HL-60 (cell line): ENCODE data around the gene TNIP3.

Experiments used
- CTCF ChIP-seq: IDR thresholded peaks from one replicate; pipeline ENCODE4 v1.5.1; 2011; ENCODE audit warnings: low read length, control low read depth, inconsistent platforms; ENCODE audit not compliant: insufficient read depth
- GABPA ChIP-seq: IDR thresholded peaks from 2 replicates; pipeline ENCODE4 v1.6.1; 2012; ENCODE audit warnings: low read depth
- POLR2AphosphoS5 ChIP-seq: IDR thresholded peaks from 2 replicates; pipeline ENCODE4 v1.6.1; 2012; ENCODE audit warnings: low read depth
- REST ChIP-seq: IDR thresholded peaks from 2 replicates; pipeline ENCODE4 v1.6.1; 2012; ENCODE audit warnings: low read depth; ENCODE audit not compliant: insufficient replicate concordance
- SPI1 ChIP-seq: IDR thresholded peaks from 2 replicates; pipeline ENCODE4 v1.6.1; 2012; ENCODE audit warnings: low read depth, mild to moderate bottlenecking, borderline replicate concordance

- TF ChIP-seq CTCF (no peak), REST (no peak), POLR2AphosphoS5 (no peak), GABPA (no peak), SPI1 (peak; percentile 83; the same call in 1 of the 2 replicates)
Observed at GRCh38 chr4:121093261-121093660, 70.9 kb downstream of the TNIP3 start.
